Measurements from ENCODE around the gene P4HA2.

The P4HA2 gene

DNA sequence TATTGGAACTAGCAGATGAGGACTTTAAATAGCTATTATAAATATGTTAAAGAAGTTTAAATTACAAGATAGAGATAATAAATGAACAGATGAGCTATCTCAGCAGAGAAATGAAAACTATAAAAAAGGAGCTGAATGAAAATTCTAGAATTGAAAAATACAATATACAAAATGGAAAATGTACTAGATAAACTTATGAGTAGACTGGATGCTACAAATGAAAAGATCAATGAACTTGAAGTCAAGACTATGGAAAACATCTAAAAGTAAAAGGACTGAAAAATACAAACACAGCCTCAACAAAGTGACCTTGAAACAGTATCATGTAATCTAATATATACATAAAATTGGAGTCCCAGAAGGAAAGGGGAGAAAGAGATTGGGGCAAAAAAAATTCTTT, 19.2 kb upstream of the P4HA2 start:
- DNase-seq, result no peak

DNA sequence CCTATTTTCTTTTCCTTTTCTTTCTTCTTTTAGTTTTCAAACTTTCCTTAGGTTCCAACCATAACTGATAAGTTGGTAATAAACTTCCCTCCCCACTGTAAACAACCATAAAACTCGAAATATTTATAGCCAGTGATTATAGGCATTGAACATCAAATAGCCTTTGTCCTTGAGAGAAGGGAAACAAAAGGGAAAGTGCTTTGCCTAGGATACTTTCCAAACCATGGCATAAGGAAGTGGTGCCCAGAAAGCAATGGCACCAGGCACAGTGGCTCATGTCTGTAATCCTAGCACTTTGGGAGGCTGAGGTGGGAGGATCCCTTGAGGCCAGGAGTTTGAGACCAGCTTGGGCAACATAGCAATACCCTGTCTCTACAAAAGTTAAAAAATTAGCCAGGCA, 17.9 kb upstream of the P4HA2 start:
- DNase-seq, result no peak

DNA sequence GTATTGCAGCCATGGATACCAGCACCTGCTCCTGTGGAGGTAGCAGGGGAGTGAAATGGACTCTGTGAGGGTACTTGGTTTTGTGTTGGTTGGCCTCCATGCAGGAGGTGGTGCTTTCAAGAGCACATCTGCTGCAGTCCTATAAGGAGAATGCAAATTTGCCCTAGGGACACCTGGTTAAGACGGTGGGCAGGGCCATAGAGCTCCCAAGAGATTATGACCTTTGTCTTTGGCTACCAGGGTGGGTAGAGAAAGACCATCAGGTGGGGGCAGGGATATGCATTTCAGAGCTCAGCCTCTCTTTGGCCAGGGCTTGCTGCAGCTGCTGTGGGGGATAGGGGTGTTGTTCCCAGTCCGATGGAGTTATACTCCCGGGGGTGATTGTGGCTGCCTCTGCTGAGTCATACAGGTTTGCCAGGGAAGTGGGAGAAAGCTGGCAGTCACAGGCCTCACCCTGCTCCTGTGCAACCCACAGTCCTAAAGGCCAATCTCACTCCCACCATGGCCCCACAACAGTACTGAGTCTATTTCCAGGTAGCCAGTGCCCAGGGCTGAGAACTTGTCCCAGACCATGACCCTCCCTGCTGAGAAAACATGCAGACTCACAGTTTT, 15.8 kb upstream of the P4HA2 start:
- DNase-seq, result no peak

DNA sequence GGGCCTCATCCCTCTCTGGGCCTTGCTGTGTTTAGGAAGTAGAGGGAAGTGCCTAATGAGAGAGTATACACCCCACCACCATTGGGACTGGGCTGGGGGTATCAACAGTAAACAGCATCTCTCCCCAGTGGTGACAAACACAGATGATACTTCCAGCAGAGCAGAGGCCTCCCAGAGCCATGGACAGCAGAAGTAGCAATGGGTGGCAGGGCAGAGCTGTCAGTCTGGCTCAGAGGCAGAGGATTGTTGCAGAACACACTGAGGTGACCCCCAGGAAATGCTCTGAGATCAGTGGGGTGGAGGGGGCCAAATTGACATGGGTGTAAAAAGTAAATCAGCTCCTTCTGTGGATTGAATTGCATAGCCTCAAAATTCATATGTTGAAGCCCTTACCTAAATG, 12.1 kb upstream of the P4HA2 start:
- no peak for DNase-seq

DNA sequence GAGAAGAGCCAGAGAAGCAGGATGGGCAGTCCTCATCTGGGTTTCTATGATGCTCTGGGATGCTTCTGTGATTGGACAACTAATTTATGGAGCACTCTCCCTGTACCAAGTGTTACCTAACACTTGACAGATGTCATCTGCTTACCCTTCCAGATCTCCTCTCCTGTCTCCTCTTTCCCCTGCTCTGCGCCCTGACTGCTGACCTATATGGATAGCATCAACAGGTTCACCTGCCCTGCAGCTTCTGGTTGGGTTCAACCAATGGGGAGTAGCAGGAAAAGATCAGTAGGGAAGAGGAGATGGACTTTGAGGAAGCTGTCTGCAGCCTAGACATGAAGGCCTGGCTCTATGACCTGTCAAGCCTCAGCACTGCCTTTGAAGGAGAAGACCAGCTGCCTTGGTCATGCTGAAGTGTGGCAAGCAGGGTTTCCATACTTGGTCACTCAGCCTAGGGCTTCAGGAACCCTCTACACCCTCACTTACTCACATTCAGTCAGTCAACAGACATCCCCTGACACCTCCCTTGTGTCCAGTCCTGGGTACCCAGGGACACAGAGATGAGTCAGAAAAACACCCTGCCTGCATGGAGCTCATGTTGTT, 11.3 kb upstream of the P4HA2 start:
- DNase-seq, result no peak

DNA sequence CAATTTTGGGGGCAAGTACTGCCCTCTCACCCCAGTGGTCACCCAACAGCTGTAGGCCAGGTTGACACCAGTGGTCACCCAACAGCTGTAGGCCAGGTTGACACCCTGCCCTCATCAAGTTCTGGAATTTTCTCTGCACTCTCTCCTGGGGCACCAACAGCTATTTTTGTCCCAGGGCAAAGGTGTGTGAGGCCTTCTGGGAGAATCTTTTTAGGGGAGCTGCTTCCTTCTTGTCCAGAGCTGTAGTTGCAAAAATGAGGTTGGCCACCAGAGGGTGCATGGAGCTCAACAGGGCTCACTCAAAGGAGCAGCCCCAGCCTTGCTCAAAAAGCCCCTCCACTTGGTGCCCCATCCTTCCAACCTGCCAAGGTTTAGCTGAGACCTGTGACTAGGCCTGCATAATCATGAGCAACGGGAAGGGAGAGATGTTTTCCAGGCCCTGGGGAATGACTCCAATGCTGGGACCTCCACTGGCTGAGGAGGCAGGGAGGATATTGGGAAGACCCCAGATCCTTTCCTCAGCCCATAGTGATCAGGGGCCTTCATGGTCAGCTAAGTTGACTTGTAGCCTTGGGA, 10.6 kb upstream of the P4HA2 start:
- DNase-seq, result peak; percentile 62 to 70

DNA sequence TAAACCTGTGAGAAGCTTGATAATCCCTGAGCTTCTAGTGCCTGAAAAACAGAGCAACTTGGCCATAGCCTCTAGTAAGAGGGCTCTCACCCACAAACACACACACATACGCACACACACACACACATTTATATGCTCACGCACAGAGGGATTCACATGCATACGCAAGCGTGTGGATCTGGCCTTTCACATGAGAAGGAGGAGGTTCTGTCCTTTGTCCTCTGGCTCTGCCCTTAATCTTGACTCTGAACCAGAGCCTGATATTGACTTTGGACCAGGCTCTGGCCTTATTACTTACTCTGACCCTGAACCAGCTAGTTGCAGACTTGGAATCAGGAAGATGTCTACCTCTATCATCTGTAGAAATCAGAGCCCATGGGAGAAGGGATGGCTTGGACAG, 10.0 kb upstream of the P4HA2 start:
- no peak for DNase-seq

DNA sequence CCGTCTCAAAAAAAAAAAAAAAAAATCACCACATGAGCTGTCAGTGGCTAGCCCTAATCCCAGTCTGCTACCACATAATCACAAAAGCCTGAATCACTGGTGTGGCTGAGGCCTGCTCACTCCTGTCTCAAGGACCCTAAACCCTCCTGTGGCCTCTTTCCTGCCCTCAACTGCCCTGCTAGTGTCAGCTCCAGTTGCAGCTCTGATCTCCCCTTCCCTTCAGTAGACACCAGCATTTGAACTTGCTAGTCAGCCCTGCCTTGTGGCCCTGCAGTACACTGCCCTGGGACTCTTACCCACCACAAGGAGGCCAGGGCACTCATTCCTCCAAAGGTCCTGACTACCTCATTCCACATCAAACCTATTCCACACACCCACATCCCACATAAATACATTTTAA, 9.5 kb upstream of the P4HA2 start:
- DNase-seq, result no peak

DNA sequence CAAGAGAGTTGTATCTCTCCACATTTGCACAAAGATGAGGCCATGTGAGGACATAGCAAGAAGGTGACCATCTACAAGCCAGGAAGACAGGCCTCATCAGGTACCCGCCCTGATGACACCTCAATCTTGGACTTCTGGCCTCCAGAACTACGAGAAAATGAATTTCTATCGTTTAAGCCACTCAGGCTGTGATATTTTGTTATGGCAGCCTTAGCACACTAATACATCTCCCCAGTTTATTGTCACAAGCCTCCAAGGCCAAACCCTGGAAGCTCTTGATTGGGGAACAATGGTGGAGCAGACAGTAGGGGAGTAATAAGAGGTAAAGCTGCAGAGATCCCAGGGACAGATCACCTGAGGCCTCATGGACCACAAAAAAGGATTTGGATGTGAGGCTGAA, 7.7 kb upstream of the P4HA2 start:
- no peak for DNase-seq

DNA sequence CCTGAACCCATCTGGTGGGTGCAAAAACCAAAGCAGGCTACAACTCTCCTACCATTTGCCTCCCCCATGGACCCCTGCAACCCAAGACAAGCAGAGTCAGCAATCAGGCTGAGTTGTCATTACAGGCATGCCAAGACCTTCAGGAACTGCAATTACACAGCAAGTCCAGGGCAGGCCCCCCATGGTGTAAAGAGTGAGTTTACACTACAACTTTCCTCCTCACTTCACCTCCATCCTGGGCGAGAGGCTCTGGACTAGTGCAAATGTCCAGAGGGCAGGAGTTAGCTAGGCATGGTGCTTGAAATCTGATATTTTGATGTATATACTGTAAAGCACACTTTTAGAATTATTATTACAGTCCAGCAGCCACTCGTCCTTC, 7.0 kb upstream of the P4HA2 start:
- no peak for DNase-seq

DNA sequence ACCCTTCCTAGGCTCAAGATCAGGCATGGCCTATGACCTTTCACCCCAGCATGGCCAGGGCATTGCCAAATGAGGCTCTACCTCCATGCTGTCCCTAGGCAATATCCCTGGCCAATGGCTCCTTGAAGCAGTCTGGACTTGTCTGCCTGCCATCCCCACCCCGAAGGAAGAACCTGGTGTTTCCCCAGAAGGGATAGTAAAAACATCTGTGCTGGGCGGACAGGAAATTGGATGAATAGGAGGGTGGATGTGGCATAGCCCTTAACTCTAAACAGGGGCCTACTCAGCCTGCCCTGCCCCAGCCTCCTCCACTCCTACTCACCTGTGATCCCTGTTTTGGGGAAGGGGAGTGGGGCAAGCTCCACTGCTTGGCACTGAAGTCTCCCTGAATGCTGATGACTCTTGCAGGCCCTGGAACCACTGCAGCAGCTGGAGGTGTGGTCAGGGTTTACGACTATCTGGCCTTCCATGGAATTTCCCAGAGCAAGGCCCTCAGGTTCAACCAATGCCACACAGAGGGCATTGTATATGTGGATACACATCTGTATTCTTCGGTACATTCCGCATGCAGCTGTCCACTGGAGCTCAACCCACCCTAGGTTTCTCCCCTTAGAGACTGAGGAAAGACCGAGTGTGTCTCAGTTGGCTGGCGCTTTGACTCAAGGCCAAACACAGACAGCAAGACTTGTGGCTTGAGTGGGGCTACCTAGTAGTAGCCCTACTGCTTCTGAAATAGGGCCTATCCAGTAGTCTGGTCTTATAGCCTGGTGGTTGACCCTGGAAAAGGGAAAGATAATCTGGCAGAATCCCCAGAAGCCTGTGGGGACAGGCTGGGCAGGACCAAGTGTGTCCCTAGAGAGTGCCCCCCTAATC, 6.4 kb upstream of the P4HA2 start:
- no peak for DNase-seq

DNA sequence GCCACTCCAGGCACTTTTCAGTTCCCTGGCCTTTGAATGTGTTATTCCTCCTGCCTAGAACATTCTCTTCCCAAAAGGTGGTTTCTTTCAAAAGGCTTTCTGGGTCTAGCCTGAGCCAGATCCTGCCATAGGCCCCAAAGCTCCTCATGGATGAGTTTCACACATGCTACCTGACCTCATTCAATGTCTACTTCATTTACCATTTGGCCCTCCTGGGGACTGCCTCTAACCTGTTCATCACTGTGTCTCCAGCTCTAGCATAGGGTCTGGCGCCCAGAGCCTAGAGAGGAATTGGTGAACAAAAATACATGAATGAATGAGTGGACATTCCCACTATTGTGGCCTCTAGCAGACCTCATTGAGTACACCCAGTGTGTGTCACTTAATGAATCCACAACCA, 5.4 kb upstream of the P4HA2 start:
- no peak for DNase-seq

DNA sequence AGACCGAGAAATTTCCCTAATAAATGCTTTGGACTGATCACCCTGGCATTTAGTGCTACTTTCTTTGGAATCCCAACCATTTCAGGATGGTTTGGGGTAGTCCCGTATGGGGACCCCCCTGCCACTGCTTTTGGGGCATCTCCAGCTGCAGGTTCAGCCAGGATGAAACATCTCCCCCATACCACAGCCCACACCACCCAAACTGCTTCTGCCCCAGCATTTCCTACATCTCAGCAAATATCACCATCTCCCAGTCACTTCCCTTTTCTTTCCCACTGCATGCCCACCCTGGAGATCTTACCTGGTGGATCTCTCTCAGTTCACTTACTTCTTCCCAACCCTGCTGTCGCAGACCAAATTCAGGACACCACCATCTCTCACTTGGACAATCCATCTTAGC, 4.8 kb upstream of the P4HA2 start:
- no peak for DNase-seq

DNA sequence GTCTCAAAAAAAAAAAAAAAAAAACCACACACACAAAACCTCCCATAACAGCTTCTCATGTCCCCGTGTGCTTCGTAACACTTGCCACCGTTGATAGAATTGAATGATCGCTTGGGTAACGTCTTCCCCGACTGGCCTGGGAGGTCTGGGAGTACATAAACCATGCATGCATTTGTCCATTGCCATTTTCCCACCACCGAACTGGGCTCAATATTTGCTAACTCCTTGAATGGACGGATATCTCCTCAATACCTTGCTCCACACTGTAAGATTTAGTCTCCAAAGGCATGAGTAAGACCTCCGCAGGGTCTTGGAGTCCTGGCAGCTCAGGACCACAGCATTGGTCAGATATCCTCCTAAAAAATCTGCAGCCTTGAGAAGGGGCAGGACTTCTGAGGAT, 3.2 kb upstream of the P4HA2 start:
- DNase-seq, result no peak

DNA sequence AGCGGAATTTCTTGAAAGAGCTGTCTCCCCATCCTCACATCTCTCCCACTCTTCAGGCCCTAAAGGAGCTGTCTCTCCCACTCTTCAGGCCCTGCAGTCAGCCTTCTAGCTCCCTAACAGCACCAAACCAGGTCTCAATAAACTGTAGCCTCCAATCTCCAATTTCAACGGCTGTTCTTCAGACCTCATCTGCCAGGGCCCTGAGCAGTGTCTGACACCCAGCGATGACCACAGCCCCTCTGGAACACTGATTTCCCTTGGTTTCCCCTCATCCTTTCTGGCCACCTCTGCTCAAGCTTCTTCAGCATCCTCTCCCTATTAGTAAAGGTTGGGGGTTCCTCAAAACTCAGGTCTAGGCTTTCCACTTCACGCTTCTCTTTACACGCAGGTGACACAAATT, 1.6 kb upstream of the P4HA2 start:
- no peak for DNase-seq

DNA sequence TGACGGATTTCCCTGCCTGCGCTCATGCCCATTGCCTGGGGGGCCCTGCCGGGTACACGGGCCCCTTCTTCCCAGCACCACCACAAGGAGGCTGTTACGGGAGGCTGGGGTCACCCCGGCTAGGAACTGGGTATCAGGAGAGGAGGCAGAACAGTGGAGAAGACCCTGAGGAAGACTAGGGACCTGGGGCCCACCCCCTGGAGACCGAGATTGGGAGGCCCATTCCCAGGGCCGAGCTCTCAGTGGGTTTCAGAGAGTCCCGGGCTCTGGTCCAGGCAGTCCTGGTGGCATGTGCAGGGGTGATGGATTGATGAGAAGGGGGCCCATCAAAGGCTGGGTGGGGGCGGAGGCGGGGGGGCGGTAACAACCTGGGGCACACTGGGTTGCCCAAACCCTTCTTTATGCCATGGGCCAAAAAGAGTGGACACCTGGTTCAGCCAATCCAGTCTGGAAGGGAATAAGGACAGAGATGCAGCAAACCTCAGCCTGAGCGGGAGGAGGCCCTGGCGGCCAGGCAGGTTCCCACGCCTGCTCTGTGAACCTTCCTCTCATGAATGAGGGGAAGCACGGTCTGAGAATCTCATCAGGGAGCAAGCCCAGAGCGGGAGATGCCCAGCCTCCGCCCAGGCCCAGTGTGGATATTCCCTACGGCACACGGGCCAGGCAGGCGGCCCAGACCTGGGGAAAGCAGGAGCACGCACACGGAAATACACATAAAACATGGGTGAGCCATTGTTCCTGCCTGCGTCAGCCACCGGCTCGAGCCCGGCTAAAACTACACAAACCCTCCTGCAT, 785 bp upstream of the P4HA2 start:
- no peak for DNase-seq

DNA sequence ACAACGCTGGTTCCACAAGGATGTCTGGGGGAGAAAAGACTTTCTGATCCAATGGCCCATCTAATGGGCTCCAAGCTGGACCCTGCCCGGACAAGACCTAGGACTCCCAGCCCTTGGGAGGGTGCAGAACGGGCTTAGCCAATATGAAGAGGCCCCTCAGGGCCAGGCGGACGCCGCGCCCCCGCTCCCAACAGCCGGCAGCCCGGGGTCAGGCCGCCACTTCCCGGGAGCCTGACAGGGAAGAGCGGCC, 493 bp downstream of the P4HA2 start:
- no peak for DNase-seq

DNA sequence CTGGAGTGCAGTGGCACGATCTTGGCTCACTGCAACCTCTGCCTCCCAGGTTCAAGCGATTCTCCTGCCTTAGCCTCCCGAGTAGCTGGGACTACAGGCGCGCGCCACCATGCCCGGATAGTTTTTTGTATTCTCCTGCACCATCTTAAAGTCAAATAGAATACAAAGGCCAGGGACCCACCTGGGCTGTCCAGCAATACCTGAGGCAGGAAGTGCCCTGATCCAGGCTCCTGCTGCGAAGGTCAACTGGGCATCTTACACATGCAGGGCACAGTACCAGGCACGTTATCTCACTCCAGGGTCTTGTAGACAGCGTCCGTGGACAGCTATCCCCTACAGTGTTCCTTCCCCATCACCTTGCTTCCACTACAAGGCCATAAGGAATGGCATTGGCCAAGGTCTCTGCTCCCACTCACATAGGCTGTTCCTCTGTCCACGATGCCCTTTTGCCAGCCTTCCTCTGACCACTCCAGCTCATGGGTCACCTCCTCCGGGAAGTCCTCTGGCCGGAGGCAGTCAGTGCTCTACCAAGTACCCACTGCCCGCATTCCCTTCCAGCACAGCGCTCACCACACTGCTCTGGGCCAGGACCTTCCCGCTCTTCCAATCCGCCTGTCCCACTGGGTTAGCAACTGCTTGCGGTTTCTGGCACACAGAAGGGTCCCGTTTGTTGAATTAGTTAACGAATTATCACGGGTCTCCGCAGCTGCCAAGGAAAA, 978 bp downstream of the P4HA2 start:
- DNase-seq, result no peak

DNA sequence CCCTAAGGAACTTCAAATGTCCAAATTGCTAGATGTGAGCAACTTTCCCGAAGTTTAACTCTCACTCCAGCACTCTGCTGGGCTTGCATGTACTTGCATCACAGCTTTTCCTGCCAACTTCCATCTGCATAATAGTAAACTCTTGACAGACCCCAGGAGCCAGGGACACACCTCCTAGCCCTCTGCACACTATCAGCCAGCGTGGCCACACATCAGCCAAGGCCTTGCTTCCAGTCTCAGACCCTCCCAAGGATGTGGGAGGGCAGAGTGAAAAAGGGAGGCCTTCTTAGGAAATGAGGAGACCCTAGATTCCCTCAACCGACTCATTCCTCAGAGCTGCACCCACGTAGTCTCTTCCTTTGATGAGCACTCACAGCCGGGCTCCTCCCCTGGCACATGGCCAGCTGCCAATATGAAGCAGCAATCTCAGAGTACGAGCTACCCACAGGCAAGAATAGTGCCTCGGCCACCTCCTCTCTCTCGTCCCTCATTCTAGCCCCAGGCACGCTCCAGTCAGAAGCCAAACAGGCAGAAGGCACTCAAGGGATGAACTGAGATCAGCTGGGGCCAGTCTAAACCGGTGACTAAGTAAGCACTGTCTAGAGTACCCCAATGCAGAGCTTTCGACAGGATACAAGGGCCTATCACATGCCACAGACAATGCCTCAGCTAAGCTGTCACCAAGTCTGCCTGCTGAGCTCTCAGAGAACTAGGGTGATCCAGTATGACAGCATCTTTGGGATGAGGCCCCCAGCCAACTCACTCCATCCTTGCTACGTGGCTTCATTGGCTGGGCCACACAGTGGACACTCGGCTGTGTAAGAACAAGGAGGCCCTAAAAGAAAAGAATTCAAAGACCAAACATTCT, 2.3 kb downstream of the P4HA2 start:
- peak in 1 of 2 donors; percentile 17 for DNase-seq

DNA sequence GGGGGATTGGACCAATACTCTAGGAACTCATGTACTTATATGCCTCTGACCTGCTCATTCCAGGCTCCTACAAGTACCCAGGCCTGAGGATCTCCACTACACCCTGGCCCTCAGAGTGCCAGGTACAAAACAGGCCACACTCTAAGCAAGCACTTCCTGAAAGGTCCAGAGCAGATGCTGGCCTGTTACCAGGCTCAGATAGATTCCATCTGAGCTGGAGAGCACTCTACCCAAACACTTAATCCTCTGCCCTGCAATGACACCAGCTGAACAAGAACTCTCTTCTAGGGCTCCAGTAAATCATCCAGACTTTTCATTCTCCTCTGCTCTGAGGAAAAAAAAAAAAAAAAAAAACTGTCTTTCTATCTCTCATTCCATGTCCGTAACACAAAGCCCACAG, 2.9 kb downstream of the P4HA2 start:
- no peak for DNase-seq

DNA sequence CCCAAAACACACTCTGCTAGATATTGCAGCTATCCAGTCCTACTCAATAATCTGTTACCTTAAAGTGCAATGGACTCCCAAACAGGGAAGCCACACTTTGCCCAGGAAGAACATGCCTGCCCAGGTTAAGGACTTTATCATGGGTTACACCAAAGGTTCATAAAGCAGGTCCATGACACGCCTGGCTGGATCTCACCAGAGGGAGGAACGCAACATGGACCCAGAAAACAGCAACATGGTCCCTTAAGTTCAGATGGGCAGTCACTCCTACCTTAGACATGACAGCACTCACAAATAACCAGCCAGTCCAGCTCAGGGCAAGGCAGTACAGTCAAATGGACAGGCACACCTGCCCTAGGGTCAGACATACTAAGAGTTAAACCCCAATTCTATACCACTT, 3.8 kb downstream of the P4HA2 start:
- DNase-seq, result no peak

DNA sequence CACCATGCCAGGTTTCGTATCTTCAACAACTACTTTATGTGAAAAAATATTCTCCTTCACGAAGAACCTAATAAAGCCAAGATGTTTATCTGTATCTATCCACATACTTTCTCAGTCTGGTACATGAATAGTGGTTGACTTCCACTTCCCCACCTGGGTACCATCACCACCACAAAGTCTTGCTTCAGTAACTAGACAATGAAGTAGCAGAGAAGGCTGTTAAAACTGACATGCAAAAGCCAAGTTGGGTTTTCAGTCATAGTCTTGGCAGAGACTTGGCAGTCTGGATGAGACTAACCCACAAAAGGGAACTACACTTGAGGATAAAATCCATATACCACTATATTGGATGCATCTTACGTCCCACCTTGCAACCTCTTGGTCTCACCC, 5.0 kb downstream of the P4HA2 start:
- no peak for DNase-seq
